Adrenal gland (tissue), 5 donors: ENCODE data around the gene KRT73.

Experiments used
- CTCF ChIP-seq, 6 experiments: fragments of 450-650 bp in 4 of 6; fragments of 200-600 bp in 2 of 6; sonication (generic) in 1 of 6; IDR thresholded peaks; 1 replicate in 5 of 6; 2 replicates in 1 of 6; pipeline versions ENCODE4 v1.5.1 to v1.8.0; 2016 to 2021; ENCODE audit warnings: antibody characterized with exemption in 6 of 6, mild to moderate bottlenecking in 2 of 6, moderate library complexity in 1 of 6
- POLR2A ChIP-seq, 2 donors: fragments of 450-650 bp; IDR thresholded peaks; one replicate each; pipeline ENCODE4 v1.6.1; 2017; ENCODE audit warnings: antibody characterized with exemption in 2 of 2, mild to moderate bottlenecking in 2 of 2, moderate library complexity in 1 of 2
- donor health status: DM: no; HTN: no; CAD: no.

- TF ChIP-seq CTCF (IDR thresholded peaks at IDR 0.05), result no peak
- TF ChIP-seq POLR2A (IDR thresholded peaks at IDR 0.05), result no peak
Measured at GRCh38 chr12:52573306-52573705, 45.1 kb downstream of the KRT73 start.
